Measurements from ENCODE around the gene OVCA2. TPM values are rescaled to one million over a fixed set of nuclear protein-coding genes. Genes with fewer than 3 reads are reported as not detected.

The OVCA2 gene
- total and polyA plus RNA-seq, 4 donors: 16.1 to 30.6 (median 23.7) TPM

DNA sequence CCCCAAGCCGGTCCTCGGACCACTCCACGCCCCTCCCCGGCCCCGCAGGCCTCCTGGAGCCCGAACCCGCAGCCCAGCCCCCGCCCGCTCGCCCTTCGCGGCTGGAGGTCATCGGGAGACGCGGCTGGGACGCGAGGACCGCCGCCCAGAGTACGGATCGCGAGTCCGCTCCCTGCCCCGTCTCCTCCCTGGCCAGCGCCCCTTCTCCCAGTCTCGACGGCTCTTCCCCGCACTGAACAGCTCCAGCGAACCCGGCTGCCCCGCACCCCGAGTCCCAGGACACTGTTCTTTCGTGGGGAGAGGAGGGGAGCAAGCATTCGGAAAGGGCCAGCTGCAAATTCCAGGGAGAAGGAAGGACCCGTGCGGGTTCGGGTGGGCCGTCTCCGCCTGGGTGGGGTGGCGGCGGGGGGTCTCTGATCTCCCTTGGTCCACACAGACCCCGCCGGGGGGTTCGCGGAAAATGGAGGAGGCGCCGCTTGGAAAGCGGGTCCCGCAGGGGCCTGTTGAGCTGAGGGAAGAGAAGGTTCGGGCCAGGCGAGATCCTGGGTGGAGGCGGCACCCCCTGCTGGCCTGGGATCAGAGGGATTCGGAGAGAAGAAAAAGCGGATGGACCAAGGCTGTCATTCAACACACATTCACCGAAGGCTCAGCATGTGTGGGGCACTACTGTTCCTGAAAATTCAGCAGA, 16.1 kb upstream of the OVCA2 start (continued):
- peak in 1 of 2 donors; percentile 27 for TF ChIP-seq RXRA (IDR thresholded peaks at IDR 0.05)
- TF ChIP-seq FOXA2 (IDR thresholded peaks at IDR 0.05): no peak
- TF ChIP-seq, protein P1, sequence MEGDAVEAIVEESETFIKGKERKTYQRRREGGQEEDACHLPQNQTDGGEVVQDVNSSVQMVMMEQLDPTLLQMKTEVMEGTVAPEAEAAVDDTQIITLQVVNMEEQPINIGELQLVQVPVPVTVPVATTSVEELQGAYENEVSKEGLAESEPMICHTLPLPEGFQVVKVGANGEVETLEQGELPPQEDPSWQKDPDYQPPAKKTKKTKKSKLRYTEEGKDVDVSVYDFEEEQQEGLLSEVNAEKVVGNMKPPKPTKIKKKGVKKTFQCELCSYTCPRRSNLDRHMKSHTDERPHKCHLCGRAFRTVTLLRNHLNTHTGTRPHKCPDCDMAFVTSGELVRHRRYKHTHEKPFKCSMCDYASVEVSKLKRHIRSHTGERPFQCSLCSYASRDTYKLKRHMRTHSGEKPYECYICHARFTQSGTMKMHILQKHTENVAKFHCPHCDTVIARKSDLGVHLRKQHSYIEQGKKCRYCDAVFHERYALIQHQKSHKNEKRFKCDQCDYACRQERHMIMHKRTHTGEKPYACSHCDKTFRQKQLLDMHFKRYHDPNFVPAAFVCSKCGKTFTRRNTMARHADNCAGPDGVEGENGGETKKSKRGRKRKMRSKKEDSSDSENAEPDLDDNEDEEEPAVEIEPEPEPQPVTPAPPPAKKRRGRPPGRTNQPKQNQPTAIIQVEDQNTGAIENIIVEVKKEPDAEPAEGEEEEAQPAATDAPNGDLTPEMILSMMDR (IDR thresholded peaks at IDR 0.05; ENCODE audit: low read depth, low read length, missing input control): peak; percentile 75
- TF ChIP-seq, protein P2, sequence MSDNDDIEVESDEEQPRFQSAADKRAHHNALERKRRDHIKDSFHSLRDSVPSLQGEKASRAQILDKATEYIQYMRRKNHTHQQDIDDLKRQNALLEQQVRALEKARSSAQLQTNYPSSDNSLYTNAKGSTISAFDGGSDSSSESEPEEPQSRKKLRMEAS (IDR thresholded peaks at IDR 0.05): no peak
- TF ChIP-seq HNF4G (IDR thresholded peaks at IDR 0.05): no peak
- TF ChIP-seq HNF4A (conservative IDR thresholded peaks at IDR 0.05): no peak

DNA sequence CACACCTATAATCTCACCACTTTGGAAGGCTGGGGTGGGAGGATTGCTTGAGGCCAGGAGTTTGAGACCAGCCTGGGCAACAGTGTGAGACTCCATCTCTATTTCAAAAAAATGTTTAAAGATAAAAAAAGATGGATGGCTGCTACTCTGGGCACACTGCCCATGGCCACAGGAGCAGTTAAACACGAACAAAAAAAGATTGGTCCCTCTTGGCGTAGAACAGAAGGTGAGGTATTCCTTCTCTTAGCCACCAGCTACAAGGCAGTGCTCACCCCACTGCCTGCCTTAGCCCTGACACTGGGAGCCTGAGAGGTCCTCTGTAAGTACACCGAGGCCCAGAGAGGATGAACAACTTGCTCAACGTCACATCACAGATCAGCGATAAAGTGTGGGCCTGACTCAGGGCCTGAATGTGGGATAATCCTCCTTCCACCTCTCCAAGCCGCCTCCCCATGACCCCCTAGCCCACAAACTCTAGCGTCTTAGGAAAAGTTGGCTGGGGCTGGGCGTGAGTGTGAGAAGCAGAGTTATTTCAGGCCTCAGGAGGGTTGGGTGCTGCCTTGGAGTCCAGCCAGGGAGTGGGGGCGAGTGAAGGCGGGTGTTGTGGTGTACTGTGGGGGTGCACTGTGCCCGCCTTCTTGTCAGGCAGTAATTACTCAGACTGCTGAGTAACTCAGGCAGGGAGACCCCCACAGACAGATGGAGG, 14.1 kb upstream of the OVCA2 start:
- Histone ChIP-seq H3K36me3 (ENCODE audit: control insufficient read depth in 4 of 4, insufficient read depth in 3 of 4, low read depth in 1 of 4, low read length in 3 of 4) (no peaks in the 10 kb centered on the region), H3K27ac (ENCODE audit: low read depth in 1 of 2, low read length in 2 of 2) (no peak overlapping the region), H3K4me1 (ENCODE audit: control insufficient read depth in 4 of 4, insufficient read depth in 4 of 4, low read length in 3 of 4) (peaks cover 2 to 54% (median 36%) of the 10 kb centered on the region in 4 donors), H3K9ac (ENCODE audit: low read depth in 1 of 2, low read length in 2 of 2) (no peak overlapping the region), H3K9me3 (ENCODE audit: control insufficient read depth in 4 of 4, low read length in 3 of 4) (no peaks in the 10 kb centered on the region), H3K4me3 (ENCODE audit: low read depth in 1 of 3, low read length in 3 of 3) (no peak overlapping the region), H3K27me3 (ENCODE audit: control insufficient read depth in 4 of 4, insufficient read depth in 4 of 4, low read length in 3 of 4) (no peaks in the 10 kb centered on the region)
- WGBS: 87% methylated on average over 11 of the region's 11 CpGs
- TF ChIP-seq RXRA (IDR thresholded peaks at IDR 0.05) (no peak), TAF1 (conservative IDR thresholded peaks at IDR 0.05) (no peak), FOXA1 (IDR thresholded peaks at IDR 0.05) (no peak), HNF4A (conservative IDR thresholded peaks at IDR 0.05) (no peak), NR2F2 (IDR thresholded peaks at IDR 0.05) (no peak), EGR1 (IDR thresholded peaks at IDR 0.05; ENCODE audit: low read depth in 2 of 2) (no peak), JUND (IDR thresholded peaks at IDR 0.05) (no peak), SP1 (IDR thresholded peaks at IDR 0.05) (no peak), GABPA (IDR thresholded peaks at IDR 0.05 in 1 of 2, conservative IDR thresholded peaks at IDR 0.05 in 1 of 2) (no peak), FOXA2 (IDR thresholded peaks at IDR 0.05) (no peak), RAD21 (IDR thresholded peaks at IDR 0.05) (no peak), HNF4G (IDR thresholded peaks at IDR 0.05) (no peak), YY1 (IDR thresholded peaks at IDR 0.05) (no peak)
- TF ChIP-seq, protein P3, sequence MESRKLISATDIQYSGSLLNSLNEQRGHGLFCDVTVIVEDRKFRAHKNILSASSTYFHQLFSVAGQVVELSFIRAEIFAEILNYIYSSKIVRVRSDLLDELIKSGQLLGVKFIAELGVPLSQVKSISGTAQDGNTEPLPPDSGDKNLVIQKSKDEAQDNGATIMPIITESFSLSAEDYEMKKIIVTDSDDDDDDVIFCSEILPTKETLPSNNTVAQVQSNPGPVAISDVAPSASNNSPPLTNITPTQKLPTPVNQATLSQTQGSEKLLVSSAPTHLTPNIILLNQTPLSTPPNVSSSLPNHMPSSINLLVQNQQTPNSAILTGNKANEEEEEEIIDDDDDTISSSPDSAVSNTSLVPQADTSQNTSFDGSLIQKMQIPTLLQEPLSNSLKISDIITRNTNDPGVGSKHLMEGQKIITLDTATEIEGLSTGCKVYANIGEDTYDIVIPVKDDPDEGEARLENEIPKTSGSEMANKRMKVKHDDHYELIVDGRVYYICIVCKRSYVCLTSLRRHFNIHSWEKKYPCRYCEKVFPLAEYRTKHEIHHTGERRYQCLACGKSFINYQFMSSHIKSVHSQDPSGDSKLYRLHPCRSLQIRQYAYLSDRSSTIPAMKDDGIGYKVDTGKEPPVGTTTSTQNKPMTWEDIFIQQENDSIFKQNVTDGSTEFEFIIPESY (IDR thresholded peaks at IDR 0.05): no peak
- TF ChIP-seq, protein P1 (IDR thresholded peaks at IDR 0.05; ENCODE audit: low read depth, low read length, missing input control): no peak
- TF ChIP-seq, protein P2 (IDR thresholded peaks at IDR 0.05): no peak
- TF ChIP-seq, protein P4, sequence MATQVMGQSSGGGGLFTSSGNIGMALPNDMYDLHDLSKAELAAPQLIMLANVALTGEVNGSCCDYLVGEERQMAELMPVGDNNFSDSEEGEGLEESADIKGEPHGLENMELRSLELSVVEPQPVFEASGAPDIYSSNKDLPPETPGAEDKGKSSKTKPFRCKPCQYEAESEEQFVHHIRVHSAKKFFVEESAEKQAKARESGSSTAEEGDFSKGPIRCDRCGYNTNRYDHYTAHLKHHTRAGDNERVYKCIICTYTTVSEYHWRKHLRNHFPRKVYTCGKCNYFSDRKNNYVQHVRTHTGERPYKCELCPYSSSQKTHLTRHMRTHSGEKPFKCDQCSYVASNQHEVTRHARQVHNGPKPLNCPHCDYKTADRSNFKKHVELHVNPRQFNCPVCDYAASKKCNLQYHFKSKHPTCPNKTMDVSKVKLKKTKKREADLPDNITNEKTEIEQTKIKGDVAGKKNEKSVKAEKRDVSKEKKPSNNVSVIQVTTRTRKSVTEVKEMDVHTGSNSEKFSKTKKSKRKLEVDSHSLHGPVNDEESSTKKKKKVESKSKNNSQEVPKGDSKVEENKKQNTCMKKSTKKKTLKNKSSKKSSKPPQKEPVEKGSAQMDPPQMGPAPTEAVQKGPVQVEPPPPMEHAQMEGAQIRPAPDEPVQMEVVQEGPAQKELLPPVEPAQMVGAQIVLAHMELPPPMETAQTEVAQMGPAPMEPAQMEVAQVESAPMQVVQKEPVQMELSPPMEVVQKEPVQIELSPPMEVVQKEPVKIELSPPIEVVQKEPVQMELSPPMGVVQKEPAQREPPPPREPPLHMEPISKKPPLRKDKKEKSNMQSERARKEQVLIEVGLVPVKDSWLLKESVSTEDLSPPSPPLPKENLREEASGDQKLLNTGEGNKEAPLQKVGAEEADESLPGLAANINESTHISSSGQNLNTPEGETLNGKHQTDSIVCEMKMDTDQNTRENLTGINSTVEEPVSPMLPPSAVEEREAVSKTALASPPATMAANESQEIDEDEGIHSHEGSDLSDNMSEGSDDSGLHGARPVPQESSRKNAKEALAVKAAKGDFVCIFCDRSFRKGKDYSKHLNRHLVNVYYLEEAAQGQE (IDR thresholded peaks at IDR 0.05): no peak
- TF ChIP-seq, protein P5, sequence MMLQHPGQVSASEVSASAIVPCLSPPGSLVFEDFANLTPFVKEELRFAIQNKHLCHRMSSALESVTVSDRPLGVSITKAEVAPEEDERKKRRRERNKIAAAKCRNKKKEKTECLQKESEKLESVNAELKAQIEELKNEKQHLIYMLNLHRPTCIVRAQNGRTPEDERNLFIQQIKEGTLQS (IDR thresholded peaks at IDR 0.05): no peak
- DNase-seq (ENCODE audit: low spot score): no peak

Data from liver (tissue), 9 donors.